Pancreas (tissue), 10 donors: ENCODE results near the gene MUC2. TPM values are rescaled to one million over a fixed set of nuclear protein-coding genes. Genes with fewer than 3 reads are reported as not detected.
A peak's percentile ranks its signal among the peaks of the same experiment; 100 is the strongest.

Experiments used
- ATAC-seq, 4 donors: fragments of 200-7000 bp; cut with Tn5 transposase; one replicate each; pipeline versions ENCODE4 v1.8.0 to v1.9.1; 2020; ENCODE audit warnings: mild to moderate bottlenecking in 4 of 4, moderate library complexity in 4 of 4
- DNase-seq, 6 donors: peaks; one replicate each; pipeline ENCODE4 v3.0.0-alpha.2; 2020
- FAIRE-seq: peaks from 2 replicates; lab custom pipeline; 2012; peaks lifted over from hg19 to GRCh38; lab: Jason Lieb, UNC
- H3K27ac ChIP-seq, 4 donors: fragments of 200-600 bp; sonication (generic); 1 replicate in 3 of 4; 2 replicates in 1 of 4; pipeline versions ENCODE4 v1.5.0 to v1.8.0; 2020
- H3K27me3 ChIP-seq, 4 donors: fragments of 200-600 bp; one replicate each; pipeline ENCODE4 v1.8.0; 2021
- H3K36me3 ChIP-seq, 3 donors: fragments of 200-600 bp; sonication (generic) in 1 of 3; one replicate each; pipeline versions ENCODE4 v1.5.0 to v1.8.0; 2020 to 2021
- H3K4me1 ChIP-seq, 3 donors: fragments of 200-600 bp; one replicate each; pipeline ENCODE4 v1.8.0; 2021
- H3K4me3 ChIP-seq, 4 donors: fragments of 200-600 bp; sonication (generic) in 2 of 4; one replicate each; pipeline versions ENCODE4 v1.5.0 to v1.8.0; 2020 to 2021
- H3K9me3 ChIP-seq, 4 donors: fragments of 200-600 bp; one replicate each; pipeline ENCODE4 v1.8.0; 2021
- whole genome bisulfite sequencing, 2 donors: extraction: QIAGEN DNeasy Blood & Tissue Kit; methylation state at CpG; one replicate each; pipeline ENCODE4 v1.1.7; 2013; 5-methylcytosine and 5-hydroxymethylcytosine counted together
- intact Hi-C, 3 donors: fragments of 100-400 bp; cut with DNase I; formaldehyde crosslinking; loops; one replicate each; pipeline versions ENCODE4 v1.11.1 to v1.14.2; 2022
- polyA plus RNA-seq, 2 donors: library from polyadenylated mRNA; stranded (reverse); fragments of 200-250 nt; gene quantifications; one replicate each; pipeline ENCODE4 v1.2.3, GENCODE V29; 2013
- total RNA-seq, 6 donors: library from RNA; stranded (reverse); fragmentation: NEBNext Ultra II Directional in 4 of 6; extraction: Animal tissue kit (Norgen Biotek cat#: 25700) in 4 of 6; gene quantifications; one replicate each; pipeline versions ENCODE4 v1.2.1 to v1.2.4, GENCODE V29; 2021 to 2023
- TF ChIP-seq, protein P1 (sequence below), 4 donors: fragments of 200-600 bp; sonication (generic) in 3 of 4; IDR thresholded peaks; one replicate each; pipeline versions ENCODE4 v1.5.0 to v1.8.0; 2021; ENCODE audit warnings: antibody characterized with exemption in 4 of 4
- donor health status: healthy with polysubstance abuse.
- donor health status: DM: no; HTN: no; CAD: no; lungs with moderate emphysema.
- donor health status: DM: no; HTN: no; CAD: no.
- donor health status: control.
- donor health status: control.
- donor health status: Bipolar disorder and iron deficiency.
- donor health status: DM: yes; HTN: yes; CAD: no.
- donor health status: DM: no; HTN: no; CAD: no.
- donor health status: DM: no; HTN: no; CAD: no.
- donor health status: DM: yes; HTN: yes; CAD: no.

MUC2 gene
- total and polyA plus RNA-seq, 8 donors, result 0.03 to 0.57 (median 0.04) TPM; not detected in 4

DNA sequence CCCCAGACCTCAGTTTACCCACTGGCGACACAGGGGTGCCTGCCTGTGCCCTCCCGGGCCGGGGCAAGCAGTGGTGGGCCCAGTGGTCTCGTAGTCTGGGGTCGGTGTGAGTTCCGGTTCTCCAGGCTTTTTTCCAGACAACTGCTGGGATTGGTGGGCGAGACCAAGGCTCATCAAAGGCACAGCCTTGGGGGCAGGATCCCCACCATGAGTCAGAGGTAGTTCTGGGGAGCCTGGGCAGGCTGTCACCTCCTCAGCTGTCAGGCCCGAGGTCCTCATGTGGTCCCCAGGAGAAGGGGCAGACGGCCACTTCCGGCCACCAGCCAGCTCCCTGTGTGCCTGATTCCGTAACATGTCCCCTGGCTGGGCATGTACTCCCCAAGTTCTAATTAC lies 827 bp upstream of the MUC2 start:
- H3K4me1 ChIP-seq, result peaks cover 0 to 10% (median 0%) of the 10 kb centered on the region in 3 donors
- H3K36me3 ChIP-seq, result no peaks in the 10 kb centered on the region
- DNase-seq (no peak), FAIRE-seq (no peak), ATAC-seq (no peak)
- intact Hi-C loops, result no loop called here
- H3K27me3 ChIP-seq, result no peaks in the 10 kb centered on the region
- WGBS, 2 donors, result 76 to 91% methylated on average over 11 of the region's 11 CpGs
- peak overlapping the region in 3 of 4 donors; percentile 42 to 62 (median 51) for H3K27ac ChIP-seq
- TF ChIP-seq, protein P1, sequence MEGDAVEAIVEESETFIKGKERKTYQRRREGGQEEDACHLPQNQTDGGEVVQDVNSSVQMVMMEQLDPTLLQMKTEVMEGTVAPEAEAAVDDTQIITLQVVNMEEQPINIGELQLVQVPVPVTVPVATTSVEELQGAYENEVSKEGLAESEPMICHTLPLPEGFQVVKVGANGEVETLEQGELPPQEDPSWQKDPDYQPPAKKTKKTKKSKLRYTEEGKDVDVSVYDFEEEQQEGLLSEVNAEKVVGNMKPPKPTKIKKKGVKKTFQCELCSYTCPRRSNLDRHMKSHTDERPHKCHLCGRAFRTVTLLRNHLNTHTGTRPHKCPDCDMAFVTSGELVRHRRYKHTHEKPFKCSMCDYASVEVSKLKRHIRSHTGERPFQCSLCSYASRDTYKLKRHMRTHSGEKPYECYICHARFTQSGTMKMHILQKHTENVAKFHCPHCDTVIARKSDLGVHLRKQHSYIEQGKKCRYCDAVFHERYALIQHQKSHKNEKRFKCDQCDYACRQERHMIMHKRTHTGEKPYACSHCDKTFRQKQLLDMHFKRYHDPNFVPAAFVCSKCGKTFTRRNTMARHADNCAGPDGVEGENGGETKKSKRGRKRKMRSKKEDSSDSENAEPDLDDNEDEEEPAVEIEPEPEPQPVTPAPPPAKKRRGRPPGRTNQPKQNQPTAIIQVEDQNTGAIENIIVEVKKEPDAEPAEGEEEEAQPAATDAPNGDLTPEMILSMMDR (IDR thresholded peaks at IDR 0.05), result no peak
- no peaks in the 10 kb centered on the region for H3K9me3 ChIP-seq
- H3K4me3 ChIP-seq, result no peak overlapping the region

DNA sequence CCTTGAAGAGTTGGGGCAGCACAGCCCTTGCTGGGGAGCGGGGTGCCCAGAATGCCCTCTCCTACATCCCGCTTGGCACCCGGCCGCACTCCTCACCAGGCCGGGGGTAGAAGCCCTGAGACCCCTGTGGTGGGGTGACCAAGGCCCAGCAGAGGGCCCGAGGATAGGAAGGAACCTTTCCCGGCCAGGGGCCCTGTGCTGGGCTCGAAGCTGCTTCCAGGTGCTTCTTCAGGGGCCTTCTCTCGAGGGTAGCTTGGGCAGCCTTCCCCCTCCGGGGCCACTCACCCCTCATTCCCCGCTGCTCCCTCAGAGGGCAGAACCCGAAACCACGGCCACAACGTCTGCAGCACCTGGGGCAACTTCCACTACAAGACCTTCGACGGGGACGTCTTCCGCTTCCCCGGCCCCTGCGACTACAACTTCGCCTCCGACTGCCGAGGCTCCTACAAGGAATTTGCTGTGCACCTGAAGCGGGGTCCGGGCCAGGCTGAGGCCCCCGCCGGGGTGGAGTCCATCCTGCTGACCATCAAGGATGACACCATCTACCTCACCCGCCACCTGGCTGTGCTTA lies 752 bp downstream of the MUC2 start:
- no peaks in the 10 kb centered on the region for H3K36me3 ChIP-seq
- H3K27me3 ChIP-seq, result no peaks in the 10 kb centered on the region
- H3K9me3 ChIP-seq, result no peaks in the 10 kb centered on the region
- H3K27ac ChIP-seq, result no peak overlapping the region
- H3K4me3 ChIP-seq, result no peak overlapping the region
- intact Hi-C loops, result no loop called here
- 86 to 90% methylated on average over 28 of the region's 28 CpGs for WGBS, 2 donors
- ATAC-seq (no peak), FAIRE-seq (no peak), DNase-seq (peak in 1 of 6 donors; percentile 69)
- peaks cover 0 to 10% (median 0%) of the 10 kb centered on the region in 3 donors for H3K4me1 ChIP-seq
- TF ChIP-seq, protein P1 (IDR thresholded peaks at IDR 0.05), result no peak

DNA sequence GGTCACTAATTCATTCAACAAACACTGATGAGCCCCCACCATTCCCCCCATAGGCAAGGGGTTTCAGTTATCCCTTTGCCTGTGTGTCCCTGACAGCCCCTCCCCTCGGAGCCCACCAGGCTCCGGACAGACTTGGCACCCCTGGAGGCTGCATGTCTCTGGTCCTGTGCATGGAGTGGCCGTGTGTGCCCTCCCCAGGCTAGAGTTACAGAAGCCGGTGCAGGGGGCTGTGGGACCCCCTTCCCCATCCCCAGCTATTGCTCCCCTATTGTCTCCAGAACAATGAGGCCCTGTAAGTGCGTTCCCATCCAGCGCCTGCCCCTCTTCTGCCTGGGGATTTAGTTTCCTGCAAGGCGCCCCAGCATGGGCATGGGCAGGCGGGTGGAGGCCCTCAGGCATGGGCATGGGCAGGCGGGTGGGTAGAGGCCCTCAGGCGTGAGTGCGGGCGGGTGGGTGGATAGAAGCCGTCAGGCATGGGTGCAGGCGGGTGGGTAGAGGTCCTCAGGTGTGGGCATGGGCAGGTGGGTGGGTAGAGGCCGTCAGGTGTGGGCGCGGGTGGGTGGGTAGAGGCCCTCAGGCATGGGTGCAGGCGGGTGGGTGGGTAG lies 1.5 kb downstream of the MUC2 start:
- intact Hi-C loops, result no loop called here
- WGBS, 2 donors, result 77 to 80% methylated on average over 17 to 18 of the region's 18 CpGs
- Histone ChIP-seq H3K36me3 (no peaks in the 10 kb centered on the region), H3K27ac (no peak overlapping the region), H3K4me1 (peaks cover 0 to 10% (median 0%) of the 10 kb centered on the region in 3 donors), H3K9me3 (no peaks in the 10 kb centered on the region), H3K4me3 (no peak overlapping the region), H3K27me3 (no peaks in the 10 kb centered on the region)
- TF ChIP-seq, protein P1 (IDR thresholded peaks at IDR 0.05), result no peak
- no peak for ATAC-seq
- FAIRE-seq, result no peak
- no peak for DNase-seq

DNA sequence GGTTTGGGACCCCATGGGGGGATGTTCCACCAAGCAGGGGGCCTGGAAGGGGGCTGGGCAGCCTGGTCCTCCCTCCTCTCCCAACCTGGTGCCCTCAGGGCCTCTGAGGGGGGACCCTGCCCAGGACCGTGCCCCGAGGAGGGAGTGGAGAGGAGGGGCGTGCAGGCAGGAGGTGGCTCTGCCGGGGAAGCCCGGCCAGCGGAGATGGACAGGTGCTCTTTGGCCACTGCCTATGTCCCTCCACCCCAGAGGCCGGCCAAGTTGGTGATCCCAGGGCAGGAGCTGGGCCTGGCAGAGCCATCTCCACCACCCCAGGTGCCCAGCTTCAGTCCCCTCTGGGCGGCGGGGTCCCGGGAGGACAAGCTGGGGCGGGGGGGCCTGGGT lies 2.4 kb downstream of the MUC2 start:
- Histone ChIP-seq H3K9me3 (no peaks in the 10 kb centered on the region), H3K4me1 (peaks cover 0 to 10% (median 0%) of the 10 kb centered on the region in 3 donors), H3K27me3 (no peaks in the 10 kb centered on the region), H3K36me3 (no peaks in the 10 kb centered on the region), H3K4me3 (no peak overlapping the region), H3K27ac (no peak overlapping the region)
- WGBS, 2 donors, result 71 to 74% methylated on average over 8 to 11 of the region's 11 CpGs
- no peak for ATAC-seq
- peak in 1 of 6 donors; percentile 71 for DNase-seq
- FAIRE-seq, result no peak
- TF ChIP-seq, protein P1 (IDR thresholded peaks at IDR 0.05), result no peak
- intact Hi-C loops, result no loop called here
